Kidney epithelial cell (primary cell): ENCODE results near the gene CFAP97. TPM values are rescaled to one million over a fixed set of nuclear protein-coding genes. Genes with fewer than 3 reads are reported as not detected.

Experiments used
- DNase-seq: peaks from one replicate; pipeline ENCODE4 v3.0.0-alpha.2; 2010; ENCODE audit warnings: low read depth
- H3K27me3 ChIP-seq: 2 replicates; pipeline ENCODE4 v1.6.0; 2011; ENCODE audit warnings: low read length; ENCODE audit not compliant: control insufficient read depth, insufficient read depth
- H3K36me3 ChIP-seq: 2 replicates; pipeline ENCODE4 v1.5.1; 2011; ENCODE audit warnings: low read length; ENCODE audit not compliant: control insufficient read depth, insufficient read depth
- H3K4me3 ChIP-seq: 2 replicates; pipeline ENCODE4 v1.5.1; 2011; ENCODE audit warnings: low read depth, mild to moderate bottlenecking, control low read depth, low read length
- total RNA-seq: library from RNA; depleted of rRNA; stranded (reverse); fragments of >200 nt; gene quantifications from 2 replicates; pipeline ENCODE4 v1.2.3, GENCODE V29; 2015
- TF ChIP-seq, protein P1 (sequence below): IDR thresholded peaks from 2 replicates; pipeline ENCODE4 v1.5.1; 2011; ENCODE audit warnings: mild to moderate bottlenecking, moderate library complexity, low read length, control low read depth, inconsistent platforms; ENCODE audit not compliant: insufficient read depth, poor library complexity, severe bottlenecking

CFAP97 gene
- total RNA-seq, 1 donor from 2014 or later = 31.2 TPM

DNA sequence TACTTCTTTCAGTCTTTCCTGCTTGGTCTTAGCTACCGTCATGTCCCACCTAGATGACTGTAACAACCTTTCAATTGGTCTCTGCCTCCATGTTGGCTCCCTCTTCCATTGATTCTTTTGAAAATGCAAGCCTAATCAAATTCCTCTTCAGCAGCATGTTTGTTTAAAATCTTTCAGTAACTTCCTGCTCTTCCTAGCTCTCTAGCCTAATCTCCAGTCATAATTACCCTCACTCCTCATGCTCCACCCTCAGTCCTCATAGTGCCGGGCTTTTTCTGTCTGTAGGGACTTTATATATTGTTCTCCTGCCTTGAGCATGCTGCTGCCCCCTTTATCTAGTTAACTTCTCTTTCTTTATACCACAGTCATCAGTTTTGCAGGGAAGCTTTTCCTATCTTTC is 17.7 kb upstream of the CFAP97 start:
- no peak for DNase-seq
- Histone ChIP-seq H3K4me3 (no peak overlapping the region), H3K36me3 (no peaks in the 10 kb centered on the region), H3K27me3 (no peaks in the 10 kb centered on the region)
- TF ChIP-seq, protein P1, sequence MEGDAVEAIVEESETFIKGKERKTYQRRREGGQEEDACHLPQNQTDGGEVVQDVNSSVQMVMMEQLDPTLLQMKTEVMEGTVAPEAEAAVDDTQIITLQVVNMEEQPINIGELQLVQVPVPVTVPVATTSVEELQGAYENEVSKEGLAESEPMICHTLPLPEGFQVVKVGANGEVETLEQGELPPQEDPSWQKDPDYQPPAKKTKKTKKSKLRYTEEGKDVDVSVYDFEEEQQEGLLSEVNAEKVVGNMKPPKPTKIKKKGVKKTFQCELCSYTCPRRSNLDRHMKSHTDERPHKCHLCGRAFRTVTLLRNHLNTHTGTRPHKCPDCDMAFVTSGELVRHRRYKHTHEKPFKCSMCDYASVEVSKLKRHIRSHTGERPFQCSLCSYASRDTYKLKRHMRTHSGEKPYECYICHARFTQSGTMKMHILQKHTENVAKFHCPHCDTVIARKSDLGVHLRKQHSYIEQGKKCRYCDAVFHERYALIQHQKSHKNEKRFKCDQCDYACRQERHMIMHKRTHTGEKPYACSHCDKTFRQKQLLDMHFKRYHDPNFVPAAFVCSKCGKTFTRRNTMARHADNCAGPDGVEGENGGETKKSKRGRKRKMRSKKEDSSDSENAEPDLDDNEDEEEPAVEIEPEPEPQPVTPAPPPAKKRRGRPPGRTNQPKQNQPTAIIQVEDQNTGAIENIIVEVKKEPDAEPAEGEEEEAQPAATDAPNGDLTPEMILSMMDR = no peak

DNA sequence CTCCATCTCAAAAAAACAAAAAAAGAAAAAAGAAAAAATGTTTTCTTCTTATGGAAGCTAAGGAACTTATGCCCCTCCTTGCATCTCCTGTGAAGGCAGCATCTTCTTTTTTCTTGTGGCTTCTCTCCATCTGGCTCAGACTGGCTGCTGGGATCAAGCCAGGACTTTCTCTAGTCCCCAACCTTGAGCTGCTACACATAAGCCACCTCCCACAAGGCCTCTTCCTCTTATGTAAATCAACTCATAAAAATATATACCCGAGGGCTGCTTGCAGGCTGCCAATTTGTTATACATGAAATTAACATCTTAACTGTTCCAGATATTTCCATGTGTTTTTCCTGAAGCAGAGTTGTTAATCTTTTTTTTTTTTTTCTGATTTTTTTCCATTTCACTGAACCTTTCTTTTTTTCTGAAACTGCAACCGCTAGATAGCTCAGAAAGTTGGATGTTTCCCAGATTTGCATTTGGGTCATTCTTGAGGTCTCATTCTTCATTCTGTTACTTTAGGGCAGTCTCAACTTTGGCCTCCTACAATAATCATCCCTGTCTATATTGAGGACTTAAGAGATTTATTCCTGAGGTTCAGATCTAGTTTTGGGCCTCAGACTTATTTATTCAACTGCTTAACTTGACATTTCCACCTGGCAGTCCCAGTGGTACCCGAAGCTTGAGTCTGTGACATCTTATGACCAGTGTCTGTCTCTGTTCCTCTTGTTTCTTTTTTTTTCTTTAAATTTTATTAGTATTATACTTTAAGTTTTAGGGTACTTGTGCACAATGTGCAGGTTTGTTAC is 15.9 kb upstream of the CFAP97 start:
- no peak overlapping the region for H3K4me3 ChIP-seq
- TF ChIP-seq, protein P1 = no peak
- H3K27me3 ChIP-seq = no peaks in the 10 kb centered on the region
- no peaks in the 10 kb centered on the region for H3K36me3 ChIP-seq
- no peak for DNase-seq

DNA sequence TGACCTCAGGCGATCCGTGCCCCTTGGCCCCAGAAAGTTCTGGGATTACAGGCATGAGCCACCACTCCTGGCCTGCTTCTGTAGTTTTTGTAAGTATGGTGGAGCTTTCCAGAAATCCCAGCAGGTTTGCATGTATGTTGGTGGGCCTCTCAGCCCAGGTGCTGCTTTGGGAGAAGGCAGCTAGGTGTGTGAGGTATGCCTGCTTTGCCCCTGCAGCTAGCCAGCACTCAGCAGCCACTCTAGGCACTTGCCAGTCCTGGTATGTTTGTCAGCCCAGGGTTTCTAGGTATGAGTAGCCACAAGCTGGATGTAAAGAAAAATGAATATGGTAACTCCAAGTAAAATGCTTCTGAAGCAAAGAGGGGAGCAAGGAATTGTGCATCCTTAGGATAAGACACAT is 14.5 kb upstream of the CFAP97 start:
- Histone ChIP-seq H3K36me3 (no peaks in the 10 kb centered on the region), H3K27me3 (no peaks in the 10 kb centered on the region), H3K4me3 (no peak overlapping the region)
- no peak for DNase-seq
- TF ChIP-seq, protein P1 = no peak

DNA sequence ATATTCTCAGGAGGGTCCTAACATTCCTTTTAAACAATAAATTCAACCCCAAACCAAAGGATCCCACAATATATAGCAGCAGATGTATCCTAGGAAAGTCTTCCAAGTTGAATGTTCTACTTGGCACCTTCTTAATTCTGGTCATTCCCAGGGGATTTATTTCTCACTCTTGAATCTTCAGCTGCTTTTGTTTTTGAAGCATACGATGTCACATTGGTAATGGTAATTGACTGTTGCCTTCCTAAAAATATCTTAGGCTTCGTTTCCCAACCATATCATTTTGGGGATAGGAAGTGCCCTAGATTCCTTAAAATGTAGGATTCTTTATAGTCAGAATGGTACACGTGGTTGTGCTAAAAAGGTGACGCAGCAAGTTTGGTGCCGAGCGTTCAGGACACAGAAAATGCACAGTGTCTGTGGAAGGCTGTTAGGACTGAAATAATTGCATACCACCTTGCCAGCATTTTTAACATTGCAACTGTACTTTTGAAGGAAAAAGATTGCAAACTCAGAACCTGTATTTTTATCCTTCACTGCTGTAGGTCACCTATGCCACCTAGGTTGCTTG is 13.7 kb upstream of the CFAP97 start:
- TF ChIP-seq, protein P1 = no peak
- Histone ChIP-seq H3K4me3 (no peak overlapping the region), H3K36me3 (no peaks in the 10 kb centered on the region), H3K27me3 (no peaks in the 10 kb centered on the region)
- no peak for DNase-seq

DNA sequence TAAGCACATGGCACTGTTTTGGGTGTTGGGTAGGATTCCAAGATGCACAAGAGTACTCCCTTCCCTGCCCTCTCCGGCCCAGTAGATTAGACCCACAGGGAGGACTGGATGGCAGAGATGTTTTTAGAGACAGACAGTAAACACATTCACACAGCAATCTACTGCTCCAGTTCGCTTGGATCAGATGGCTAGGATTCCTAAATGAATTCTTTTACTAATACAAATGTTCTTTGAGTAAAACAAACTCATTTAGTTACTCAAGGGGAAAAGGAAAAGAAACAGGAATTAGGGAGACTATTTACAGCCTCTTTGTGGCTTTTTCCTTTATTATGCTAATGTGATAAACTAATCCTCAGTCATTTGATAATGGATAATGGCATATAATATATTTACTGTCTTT is 11.5 kb upstream of the CFAP97 start:
- no peaks in the 10 kb centered on the region for H3K36me3 ChIP-seq
- H3K27me3 ChIP-seq = no peaks in the 10 kb centered on the region
- DNase-seq = no peak
- H3K4me3 ChIP-seq = no peak overlapping the region
- TF ChIP-seq, protein P1 = no peak
